HepG2 (cell line): ENCODE results near the gene TXNL4A. TPM values are rescaled to one million over a fixed set of nuclear protein-coding genes. Genes with fewer than 3 reads are reported as not detected.

Experiments used
- GTF2F1 ChIP-seq: fragments of 150-350 bp; IDR thresholded peaks from 2 replicates; pipeline ENCODE4 v1.6.1; 2014; ENCODE audit warnings: low read length
- HHEX ChIP-seq: IDR thresholded peaks from 2 replicates; pipeline ENCODE4 v1.6.1; 2016; ENCODE audit warnings: control low read depth
- KLF6 ChIP-seq: IDR thresholded peaks from 2 replicates; pipeline ENCODE4 v1.8.0; 2016; ENCODE audit warnings: missing biosample characterization, missing genetic modification reagents
- MAFG ChIP-seq: sonication (generic); formaldehyde crosslinking; IDR thresholded peaks from 2 replicates; pipeline ENCODE4 v1.5.1; 2020; ENCODE audit warnings: mild to moderate bottlenecking, missing genetic modification reagents
- MAZ ChIP-seq, 2 experiments: sonication (generic) in 1 of 2; formaldehyde crosslinking in 1 of 2; IDR thresholded peaks; 2 replicates each; pipeline versions ENCODE4 v1.5.0 to v1.6.1; 2012 to 2020; ENCODE audit warnings: low read depth in 2 of 2, mild to moderate bottlenecking in 2 of 2, borderline replicate concordance in 1 of 2, improper control_type of control experiment in 1 of 2, low read length in 1 of 2, missing genetic modification reagents in 1 of 2, moderate library complexity in 1 of 2
- MEIS2 ChIP-seq: sonication (generic); formaldehyde crosslinking; IDR thresholded peaks from 2 replicates; pipeline ENCODE4 v1.9.0; 2021; ENCODE audit warnings: mild to moderate bottlenecking, missing genetic modification reagents
- NFAT5 ChIP-seq: sonication (generic); formaldehyde crosslinking; IDR thresholded peaks from 2 replicates; pipeline ENCODE4 v1.4.0; 2020; ENCODE audit warnings: missing genetic modification reagents
- NFIB ChIP-seq: sonication (generic); formaldehyde crosslinking; IDR thresholded peaks from 2 replicates; pipeline ENCODE4 v1.9.0; 2021; ENCODE audit warnings: missing genetic modification reagents, mild to moderate bottlenecking, borderline replicate concordance
- RFX5 ChIP-seq: IDR thresholded peaks from 2 replicates; pipeline ENCODE4 v1.6.1; 2011; ENCODE audit warnings: low read depth, low read length, improper control_type of control experiment
- SMARCE1 ChIP-seq: fragments of 450-650 bp; IDR thresholded peaks from 2 replicates; pipeline ENCODE4 v1.6.1; 2017; ENCODE audit warnings: borderline replicate concordance
- SMYD3 ChIP-seq: sonication (generic); formaldehyde crosslinking; IDR thresholded peaks from 2 replicates; pipeline ENCODE4 v1.8.1; 2023; ENCODE audit warnings: mild to moderate bottlenecking, missing genetic modification reagents
- STAG1 ChIP-seq: sonication (generic); formaldehyde crosslinking; IDR thresholded peaks from 2 replicates; pipeline ENCODE4 v1.4.0; 2020; ENCODE audit warnings: missing genetic modification reagents
- TEAD3 ChIP-seq: optimal IDR thresholded peaks from 2 replicates; pipeline ENCODE3; 2016; ENCODE audit warnings: borderline replicate concordance
- UBTF ChIP-seq: sonication (generic); formaldehyde crosslinking; IDR thresholded peaks from 2 replicates; pipeline ENCODE4 v1.4.0; 2020; ENCODE audit warnings: mild to moderate bottlenecking, missing genetic modification reagents
- ZBTB4 ChIP-seq: sonication (generic); formaldehyde crosslinking; IDR thresholded peaks from 2 replicates; pipeline ENCODE4 v1.4.0; 2020; ENCODE audit warnings: missing genetic modification reagents, mild to moderate bottlenecking, borderline replicate concordance
- ZNF160 ChIP-seq: sonication (generic); formaldehyde crosslinking; IDR thresholded peaks from 2 replicates; pipeline ENCODE4 v1.8.0; 2022; ENCODE audit warnings: mild to moderate bottlenecking, inconsistent platforms, missing genetic modification reagents
- ZNF501 ChIP-seq: sonication (generic); formaldehyde crosslinking; IDR thresholded peaks from 2 replicates; pipeline ENCODE4 v1.5.1; 2020; ENCODE audit warnings: mild to moderate bottlenecking, moderate library complexity, missing genetic modification reagents
- ZNF552 ChIP-seq: sonication (generic); formaldehyde crosslinking; IDR thresholded peaks from 2 replicates; pipeline ENCODE4 v1.9.0; 2022; ENCODE audit warnings: missing genetic modification reagents, mild to moderate bottlenecking, borderline replicate concordance
- polyA plus RNA-seq, 8 experiments: library from polyadenylated mRNA; depleted of rRNA in 3 of 8; stranded (reverse) in 7 of 8; unstranded in 1 of 8; fragments of >200 nt; fragmentation: Illumina TruSeq in 4 of 8; extraction: Trizol in 4 of 8; gene quantifications; 2 replicates each; pipeline versions ENCODE4 v1.2.1 to v1.2.3, GENCODE V29; 2011 to 2016; ENCODE audit warnings: low read depth in 4 of 8, missing spikeins in 1 of 8, mixed read lengths in 1 of 8; ENCODE audit not compliant: insufficient read depth in 1 of 8
- total RNA-seq, 5 experiments: library from RNA; depleted of rRNA; stranded (reverse); fragments of >200 nt; fragmentation: Illumina TruSeq; extraction: Trizol; gene quantifications; 2 replicates each; pipeline ENCODE4 v1.2.3, GENCODE V29; 2016; ENCODE audit warnings: low read depth in 1 of 5

TXNL4A gene
- total and polyA plus RNA-seq, 2 of the 13 experiments (the other 11 are each of a cell fraction or from before 2014, with no cell fraction given): 172 to 202 TPM

GRCh38 chr18:80034068-80034851, 45.9 kb upstream of the TXNL4A start, which contains the start of gene RBFA (continued):
- TF ChIP-seq ZNF160 (CRISPR knock-in tag): no peak; the same call in 1 of the 2 replicates
- TF ChIP-seq SMARCE1: no peak
- no peak for TF ChIP-seq GTF2F1
- TF ChIP-seq MAFG (CRISPR knock-in tag): no peak
- TF ChIP-seq MAZ (IDR thresholded peaks at IDR 0.05; ENCODE audit: borderline replicate concordance, low read depth, low read length): peak; percentile 7; the same call in 1 of the 2 replicates
- TF ChIP-seq MAZ (CRISPR knock-in tag; IDR thresholded peaks at IDR 0.05; ENCODE audit: low read depth): peak; percentile 53
- TF ChIP-seq SMYD3 (CRISPR knock-in tag): no peak; the same call in 1 of the 2 replicates
- peak; percentile 84; the same call in 1 of the 2 replicates for TF ChIP-seq ZNF501 (CRISPR knock-in tag)
- TF ChIP-seq KLF6: peak; percentile 67; the same call in 1 of the 2 replicates
- peak; percentile 95 for TF ChIP-seq ZNF552 (CRISPR knock-in tag)
- TF ChIP-seq MEIS2: peak; percentile 74
- peak; percentile 49; the same call in 1 of the 2 replicates for TF ChIP-seq STAG1
- TF ChIP-seq NFIB (CRISPR knock-in tag): no peak
- TF ChIP-seq UBTF (CRISPR knock-in tag): peak; percentile 78
- peak; percentile 75 for TF ChIP-seq TEAD3 (CRISPR knock-in tag)
- TF ChIP-seq HHEX (CRISPR knock-in tag): no peak
- 0 out of 2 replicates have a peak, but pooled peaks have one; percentile 28 for TF ChIP-seq ZBTB4 (CRISPR knock-in tag)
- no peak for TF ChIP-seq RFX5
- peak; percentile 82; the same call in 1 of the 2 replicates for TF ChIP-seq NFAT5 (CRISPR knock-in tag)
